SK-N-SH treated with all-trans-retinoic acid at 6 μM for 48 hours (cell line): ENCODE measurements around the gene LYPD6B.

Experiments used
- ATAC-seq: fragments of 200-7000 bp; cut with Tn5 transposase; 3 replicates; pipeline ENCODE4 v1.9.1; 2020; ENCODE audit warnings: mild to moderate bottlenecking, moderate library complexity
- ARNTL ChIP-seq: fragments of 450-650 bp; formaldehyde crosslinking; IDR thresholded peaks from 2 replicates; pipeline ENCODE4 v1.5.0; 2020; ENCODE audit warnings: low read depth, mild to moderate bottlenecking, moderate library complexity, borderline replicate concordance
- BACH2 ChIP-seq: fragments of 250-450 bp; sonication (Bioruptor Pico); IDR thresholded peaks from 2 replicates; pipeline ENCODE4 v1.9.0; 2021; ENCODE audit warnings: mild to moderate bottlenecking, borderline replicate concordance
- CSDC2 ChIP-seq: fragments of 250-450 bp; sonication (Bioruptor Pico); IDR thresholded peaks from 2 replicates; pipeline ENCODE4 v1.5.0; 2020; ENCODE audit warnings: mild to moderate bottlenecking, moderate library complexity
- ESRRG ChIP-seq: fragments of 250-450 bp; sonication (Bioruptor Pico); IDR thresholded peaks from 2 replicates; pipeline ENCODE4 v1.6.1; 2021; ENCODE audit warnings: mild to moderate bottlenecking
- GLIS3 ChIP-seq: fragments of 250-450 bp; sonication (Bioruptor Pico); IDR thresholded peaks from 2 replicates; pipeline ENCODE4 v1.5.0; 2020; ENCODE audit warnings: mild to moderate bottlenecking, moderate library complexity
- ISL1 ChIP-seq: fragments of 250-450 bp; sonication (Bioruptor Pico); IDR thresholded peaks from 2 replicates; pipeline ENCODE4 v2.1.2; 2022; ENCODE audit warnings: mild to moderate bottlenecking, moderate library complexity
- OSR1 ChIP-seq: fragments of 250-450 bp; sonication (Bioruptor Pico); IDR thresholded peaks from 2 replicates; pipeline ENCODE4 v1.8.0; 2022; ENCODE audit warnings: moderate library complexity, mild to moderate bottlenecking, inconsistent platforms
- PPARA ChIP-seq: fragments of 250-450 bp; sonication (Bioruptor Pico); IDR thresholded peaks from 2 replicates; pipeline ENCODE4 v1.5.0; 2020; ENCODE audit warnings: mild to moderate bottlenecking, borderline replicate concordance
- RARB ChIP-seq: fragments of 250-450 bp; sonication (Bioruptor Pico); IDR thresholded peaks from 2 replicates; pipeline ENCODE4 v1.8.0; 2021; ENCODE audit warnings: mild to moderate bottlenecking, moderate library complexity
- TCF4 ChIP-seq: fragments of 250-450 bp; sonication (Bioruptor Pico); IDR thresholded peaks from 2 replicates; pipeline ENCODE4 v1.8.0; 2021; ENCODE audit warnings: mild to moderate bottlenecking, moderate library complexity, borderline replicate concordance
- TOX ChIP-seq: fragments of 250-450 bp; sonication (Bioruptor Pico); IDR thresholded peaks from 2 replicates; pipeline ENCODE4 v1.8.0; 2021; ENCODE audit warnings: mild to moderate bottlenecking, moderate library complexity, borderline replicate concordance
- ZC3H10 ChIP-seq: fragments of 250-450 bp; sonication (Bioruptor Pico); IDR thresholded peaks from 2 replicates; pipeline ENCODE4 v1.5.1; 2021; ENCODE audit warnings: mild to moderate bottlenecking, moderate library complexity
- ZFP3 ChIP-seq: fragments of 250-450 bp; sonication (Bioruptor Pico); IDR thresholded peaks from 2 replicates; pipeline ENCODE4 v1.5.0; 2020; ENCODE audit warnings: mild to moderate bottlenecking, moderate library complexity
- ZFP30 ChIP-seq: fragments of 450-650 bp; formaldehyde crosslinking; IDR thresholded peaks from 2 replicates; pipeline ENCODE4 v1.5.0; 2022; ENCODE audit warnings: mild to moderate bottlenecking, moderate library complexity
- ZNF565 ChIP-seq: fragments of 450-650 bp; formaldehyde crosslinking; conservative IDR thresholded peaks from 2 replicates; pipeline ENCODE4 v1.5.0; 2020; ENCODE audit warnings: low read depth, mild to moderate bottlenecking, moderate library complexity
- ZNF70 ChIP-seq: fragments of 450-650 bp; formaldehyde crosslinking; IDR thresholded peaks from 2 replicates; pipeline ENCODE4 v1.5.0; 2020; ENCODE audit warnings: mild to moderate bottlenecking, moderate library complexity
- ZNF8 ChIP-seq: fragments of 450-650 bp; formaldehyde crosslinking; IDR thresholded peaks from 2 replicates; pipeline ENCODE4 v1.5.0; 2020; ENCODE audit warnings: mild to moderate bottlenecking, moderate library complexity
- TF ChIP-seq, protein P1 (sequence below): fragments of 250-450 bp; sonication (Bioruptor Pico); IDR thresholded peaks from 2 replicates; pipeline ENCODE4 v1.5.1; 2021; ENCODE audit warnings: mild to moderate bottlenecking, moderate library complexity
- TF ChIP-seq, protein P2 (sequence below): fragments of 250-450 bp; sonication (Bioruptor Pico); IDR thresholded peaks from 2 replicates; pipeline ENCODE4 v1.8.0; 2021; ENCODE audit warnings: low read depth, mild to moderate bottlenecking, moderate library complexity, borderline replicate concordance
- TF ChIP-seq, protein P3 (sequence below): fragments of 250-450 bp; sonication (Bioruptor Pico); IDR thresholded peaks from 2 replicates; pipeline ENCODE4 v1.5.0; 2020; ENCODE audit warnings: mild to moderate bottlenecking, moderate library complexity
- TF ChIP-seq, protein P4 (sequence below): fragments of 250-450 bp; sonication (Bioruptor Pico); IDR thresholded peaks from 2 replicates; pipeline ENCODE4 v1.8.0; 2020; ENCODE audit warnings: mild to moderate bottlenecking, moderate library complexity, borderline replicate concordance

LYPD6B gene

DNA sequence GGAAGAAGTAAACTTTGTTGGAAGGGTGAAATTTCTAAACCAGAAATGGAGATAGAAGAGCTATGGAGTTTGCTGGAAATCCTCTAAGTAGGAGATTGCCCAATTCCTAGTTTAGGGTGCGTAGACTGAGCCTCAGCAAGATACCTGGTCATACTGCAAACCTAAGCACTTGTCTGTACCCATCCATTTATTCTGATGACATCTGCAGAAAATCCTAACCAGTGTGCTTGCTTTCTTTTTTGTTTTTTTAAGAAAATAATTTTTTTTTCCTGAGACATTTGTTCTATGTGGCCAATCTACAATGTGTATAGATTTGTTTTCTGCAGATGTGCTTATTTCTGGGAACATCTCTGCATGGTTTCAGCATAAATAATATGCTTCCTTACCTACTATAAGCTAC is 144.7 kb downstream of the LYPD6B start (continued):
- TF ChIP-seq, protein P1, sequence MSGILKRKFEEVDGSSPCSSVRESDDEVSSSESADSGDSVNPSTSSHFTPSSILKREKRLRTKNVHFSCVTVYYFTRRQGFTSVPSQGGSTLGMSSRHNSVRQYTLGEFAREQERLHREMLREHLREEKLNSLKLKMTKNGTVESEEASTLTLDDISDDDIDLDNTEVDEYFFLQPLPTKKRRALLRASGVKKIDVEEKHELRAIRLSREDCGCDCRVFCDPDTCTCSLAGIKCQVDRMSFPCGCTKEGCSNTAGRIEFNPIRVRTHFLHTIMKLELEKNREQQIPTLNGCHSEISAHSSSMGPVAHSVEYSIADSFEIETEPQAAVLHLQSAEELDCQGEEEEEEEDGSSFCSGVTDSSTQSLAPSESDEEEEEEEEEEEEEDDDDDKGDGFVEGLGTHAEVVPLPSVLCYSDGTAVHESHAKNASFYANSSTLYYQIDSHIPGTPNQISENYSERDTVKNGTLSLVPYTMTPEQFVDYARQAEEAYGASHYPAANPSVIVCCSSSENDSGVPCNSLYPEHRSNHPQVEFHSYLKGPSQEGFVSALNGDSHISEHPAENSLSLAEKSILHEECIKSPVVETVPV: no peak
- TF ChIP-seq, protein P2, sequence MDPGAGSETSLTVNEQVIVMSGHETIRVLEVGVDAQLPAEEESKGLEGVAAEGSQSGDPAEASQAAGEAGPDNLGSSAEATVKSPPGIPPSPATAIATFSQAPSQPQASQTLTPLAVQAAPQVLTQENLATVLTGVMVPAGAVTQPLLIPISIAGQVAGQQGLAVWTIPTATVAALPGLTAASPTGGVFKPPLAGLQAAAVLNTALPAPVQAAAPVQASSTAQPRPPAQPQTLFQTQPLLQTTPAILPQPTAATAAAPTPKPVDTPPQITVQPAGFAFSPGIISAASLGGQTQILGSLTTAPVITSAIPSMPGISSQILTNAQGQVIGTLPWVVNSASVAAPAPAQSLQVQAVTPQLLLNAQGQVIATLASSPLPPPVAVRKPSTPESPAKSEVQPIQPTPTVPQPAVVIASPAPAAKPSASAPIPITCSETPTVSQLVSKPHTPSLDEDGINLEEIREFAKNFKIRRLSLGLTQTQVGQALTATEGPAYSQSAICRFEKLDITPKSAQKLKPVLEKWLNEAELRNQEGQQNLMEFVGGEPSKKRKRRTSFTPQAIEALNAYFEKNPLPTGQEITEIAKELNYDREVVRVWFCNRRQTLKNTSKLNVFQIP (CRISPR knock-in tag): no peak
- no peak for TF ChIP-seq ZFP3
- TF ChIP-seq, all 23 proteins: peak for 0

DNA sequence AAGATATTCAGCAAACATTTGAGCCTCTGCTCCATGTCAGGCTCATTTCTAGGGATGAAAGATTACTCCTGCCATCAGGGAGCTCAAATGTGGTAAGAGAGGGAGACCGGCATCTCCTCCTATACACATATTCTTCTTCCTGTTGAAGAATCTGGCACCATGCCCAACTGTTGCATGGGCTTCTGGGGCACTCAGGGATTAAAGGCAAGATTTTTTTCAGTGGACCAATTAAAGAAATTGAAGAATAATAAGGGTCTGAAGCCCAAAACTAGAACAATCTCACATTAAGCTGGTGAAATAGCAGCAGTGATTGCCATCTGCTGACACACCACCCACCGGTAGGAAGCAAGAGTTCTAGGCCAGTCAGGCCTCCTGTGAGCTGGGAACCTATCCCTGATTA is 146.5 kb downstream of the LYPD6B start:
- no peak for TF ChIP-seq ZC3H10 (CRISPR knock-in tag)
- no peak for TF ChIP-seq GLIS3 (CRISPR knock-in tag)
- no peak for TF ChIP-seq ZNF565 (CRISPR knock-in tag)
- no peak for TF ChIP-seq ESRRG (CRISPR knock-in tag)
- no peak for TF ChIP-seq ZNF70 (CRISPR knock-in tag)
- TF ChIP-seq ZFP3: no peak
- TF ChIP-seq ZFP30: no peak
- no peak for ATAC-seq

DNA sequence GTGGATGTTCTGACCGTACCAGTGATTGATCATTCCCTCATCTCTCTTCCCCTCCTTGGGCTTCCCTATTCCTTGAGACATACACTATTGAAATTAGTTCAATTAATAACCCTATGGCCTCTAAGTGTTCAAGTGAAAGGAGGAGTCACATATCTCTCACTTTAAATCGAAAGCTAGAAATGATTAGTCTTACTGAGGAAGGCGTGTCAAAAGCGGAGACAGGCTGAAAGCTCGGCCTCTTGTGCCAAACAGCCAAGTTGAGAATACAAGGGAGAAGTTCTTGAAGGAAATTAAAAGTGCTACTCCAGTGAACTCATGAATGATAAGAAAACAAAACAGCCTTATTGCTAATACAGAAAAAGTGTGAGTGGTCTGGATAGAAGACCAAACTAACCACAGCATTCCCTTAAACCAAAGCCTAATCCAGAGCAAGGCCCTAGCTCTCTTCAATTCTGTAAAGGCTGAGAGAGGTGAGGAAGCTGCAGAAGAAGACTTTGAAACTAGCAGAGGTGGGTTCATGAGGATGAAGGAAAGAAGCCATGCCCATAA is 147.5 kb downstream of the LYPD6B start:
- no peak for TF ChIP-seq ARNTL (CRISPR knock-in tag)
- no peak for ATAC-seq

DNA sequence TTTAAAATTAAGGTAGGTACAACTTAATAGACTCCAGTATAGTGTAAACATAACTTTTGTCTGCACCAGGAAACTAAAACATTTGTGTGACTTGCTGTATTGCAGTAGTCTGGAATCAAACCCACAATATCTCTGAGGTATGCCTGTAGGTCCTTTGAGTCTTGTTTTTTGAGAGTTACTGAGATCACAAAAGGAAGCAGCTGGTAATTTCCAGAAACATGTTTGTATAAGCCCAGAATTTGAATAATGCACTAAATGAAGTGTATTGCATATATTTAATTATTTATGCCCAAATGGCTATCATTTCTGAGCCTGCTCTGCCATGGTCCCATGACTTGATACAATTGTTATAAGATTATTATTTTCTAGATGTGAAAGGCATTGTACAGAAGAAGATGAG is 148.6 kb downstream of the LYPD6B start:
- TF ChIP-seq ZNF565 (CRISPR knock-in tag) (no peak), ISL1 (CRISPR knock-in tag) (no peak), OSR1 (CRISPR knock-in tag) (no peak), TCF4 (CRISPR knock-in tag) (no peak), ARNTL (CRISPR knock-in tag) (no peak), TOX (CRISPR knock-in tag) (no peak), ZC3H10 (CRISPR knock-in tag) (no peak), RARB (CRISPR knock-in tag) (no peak), ZNF8 (CRISPR knock-in tag) (no peak), CSDC2 (CRISPR knock-in tag) (no peak), ZFP3 (no peak), ZFP30 (no peak), PPARA (no peak), BACH2 (CRISPR knock-in tag) (no peak), ZNF70 (CRISPR knock-in tag) (no peak)
- TF ChIP-seq, protein P1: no peak
- TF ChIP-seq, protein P3, sequence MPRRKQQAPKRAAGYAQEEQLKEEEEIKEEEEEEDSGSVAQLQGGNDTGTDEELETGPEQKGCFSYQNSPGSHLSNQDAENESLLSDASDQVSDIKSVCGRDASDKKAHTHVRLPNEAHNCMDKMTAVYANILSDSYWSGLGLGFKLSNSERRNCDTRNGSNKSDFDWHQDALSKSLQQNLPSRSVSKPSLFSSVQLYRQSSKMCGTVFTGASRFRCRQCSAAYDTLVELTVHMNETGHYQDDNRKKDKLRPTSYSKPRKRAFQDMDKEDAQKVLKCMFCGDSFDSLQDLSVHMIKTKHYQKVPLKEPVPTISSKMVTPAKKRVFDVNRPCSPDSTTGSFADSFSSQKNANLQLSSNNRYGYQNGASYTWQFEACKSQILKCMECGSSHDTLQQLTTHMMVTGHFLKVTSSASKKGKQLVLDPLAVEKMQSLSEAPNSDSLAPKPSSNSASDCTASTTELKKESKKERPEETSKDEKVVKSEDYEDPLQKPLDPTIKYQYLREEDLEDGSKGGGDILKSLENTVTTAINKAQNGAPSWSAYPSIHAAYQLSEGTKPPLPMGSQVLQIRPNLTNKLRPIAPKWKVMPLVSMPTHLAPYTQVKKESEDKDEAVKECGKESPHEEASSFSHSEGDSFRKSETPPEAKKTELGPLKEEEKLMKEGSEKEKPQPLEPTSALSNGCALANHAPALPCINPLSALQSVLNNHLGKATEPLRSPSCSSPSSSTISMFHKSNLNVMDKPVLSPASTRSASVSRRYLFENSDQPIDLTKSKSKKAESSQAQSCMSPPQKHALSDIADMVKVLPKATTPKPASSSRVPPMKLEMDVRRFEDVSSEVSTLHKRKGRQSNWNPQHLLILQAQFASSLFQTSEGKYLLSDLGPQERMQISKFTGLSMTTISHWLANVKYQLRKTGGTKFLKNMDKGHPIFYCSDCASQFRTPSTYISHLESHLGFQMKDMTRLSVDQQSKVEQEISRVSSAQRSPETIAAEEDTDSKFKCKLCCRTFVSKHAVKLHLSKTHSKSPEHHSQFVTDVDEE (CRISPR knock-in tag): no peak
- TF ChIP-seq, protein P4, sequence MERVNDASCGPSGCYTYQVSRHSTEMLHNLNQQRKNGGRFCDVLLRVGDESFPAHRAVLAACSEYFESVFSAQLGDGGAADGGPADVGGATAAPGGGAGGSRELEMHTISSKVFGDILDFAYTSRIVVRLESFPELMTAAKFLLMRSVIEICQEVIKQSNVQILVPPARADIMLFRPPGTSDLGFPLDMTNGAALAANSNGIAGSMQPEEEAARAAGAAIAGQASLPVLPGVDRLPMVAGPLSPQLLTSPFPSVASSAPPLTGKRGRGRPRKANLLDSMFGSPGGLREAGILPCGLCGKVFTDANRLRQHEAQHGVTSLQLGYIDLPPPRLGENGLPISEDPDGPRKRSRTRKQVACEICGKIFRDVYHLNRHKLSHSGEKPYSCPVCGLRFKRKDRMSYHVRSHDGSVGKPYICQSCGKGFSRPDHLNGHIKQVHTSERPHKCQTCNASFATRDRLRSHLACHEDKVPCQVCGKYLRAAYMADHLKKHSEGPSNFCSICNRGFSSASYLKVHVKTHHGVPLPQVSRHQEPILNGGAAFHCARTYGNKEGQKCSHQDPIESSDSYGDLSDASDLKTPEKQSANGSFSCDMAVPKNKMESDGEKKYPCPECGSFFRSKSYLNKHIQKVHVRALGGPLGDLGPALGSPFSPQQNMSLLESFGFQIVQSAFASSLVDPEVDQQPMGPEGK (CRISPR knock-in tag): no peak
- ATAC-seq: no peak
